ELF-1 (cell line): ENCODE measurements around the gene SLCO3A1.

Source experiments
- DNase-seq: peaks from one replicate; pipeline ENCODE4 v3.0.0-alpha.2; 2016; ENCODE audit warnings: low read depth, low spot score

The SLCO3A1 gene

GRCh38 chr15:91938136-91938535 is 84.6 kb downstream of the SLCO3A1 start:
- no peak for DNase-seq

- DNase-seq, result no peak
These were observed 85.9 kb downstream of the SLCO3A1 start for GRCh38 chr15:91939403-91939831.

- peak; percentile 82 for DNase-seq
These were observed 87.2 kb downstream of the SLCO3A1 start for GRCh38 chr15:91940496-91941381.

- no peak for DNase-seq
These were observed 88.6 kb downstream of the SLCO3A1 start for GRCh38 chr15:91941871-91942658.

- no peak for DNase-seq
These were observed 89.3 kb downstream of the SLCO3A1 start for GRCh38 chr15:91942720-91943394.

- DNase-seq, result no peak
These were observed 90.8 kb downstream of the SLCO3A1 start for GRCh38 chr15:91944331-91944730.

GRCh38 chr15:91945385-91945784 is 91.9 kb downstream of the SLCO3A1 start:
- no peak for DNase-seq

- no peak for DNase-seq
These were observed 92.6 kb downstream of the SLCO3A1 start for GRCh38 chr15:91946075-91946474.

GRCh38 chr15:91946581-91947292 is 93.2 kb downstream of the SLCO3A1 start:
- peak; percentile 32 for DNase-seq

- no peak for DNase-seq
These were observed 93.8 kb downstream of the SLCO3A1 start for GRCh38 chr15:91947293-91947679.

- peak; percentile 68 for DNase-seq
These were observed 94.4 kb downstream of the SLCO3A1 start for GRCh38 chr15:91947683-91948608.

GRCh38 chr15:91949361-91949760 is 95.9 kb downstream of the SLCO3A1 start:
- DNase-seq, result no peak

GRCh38 chr15:91950054-91950453 is 96.5 kb downstream of the SLCO3A1 start:
- no peak for DNase-seq

GRCh38 chr15:91950631-91951329 is 97.3 kb downstream of the SLCO3A1 start:
- DNase-seq, result no peak

GRCh38 chr15:91952216-91952615 is 98.7 kb downstream of the SLCO3A1 start:
- DNase-seq, result no peak

GRCh38 chr15:91953432-91953831 is 99.9 kb downstream of the SLCO3A1 start:
- DNase-seq, result no peak

- no peak for DNase-seq
These were observed 100.8 kb downstream of the SLCO3A1 start for GRCh38 chr15:91954292-91954691.

GRCh38 chr15:91956026-91956723 is 102.7 kb downstream of the SLCO3A1 start:
- DNase-seq, result peak; percentile 90

- no peak for DNase-seq
These were observed 107.8 kb downstream of the SLCO3A1 start for GRCh38 chr15:91961357-91961756.
